GM19372 (cell line): Measurements from ENCODE around the gene PDIK1L.

Experiments used
- ATAC-seq: cut with Tn5 transposase; IDR thresholded peaks from one replicate; pipeline ENCODE4 v1.9.1; 2021; ENCODE audit warnings: mild to moderate bottlenecking, low read depth, moderate library complexity; ENCODE audit not compliant: unreplicated experiment

The PDIK1L gene

DNA sequence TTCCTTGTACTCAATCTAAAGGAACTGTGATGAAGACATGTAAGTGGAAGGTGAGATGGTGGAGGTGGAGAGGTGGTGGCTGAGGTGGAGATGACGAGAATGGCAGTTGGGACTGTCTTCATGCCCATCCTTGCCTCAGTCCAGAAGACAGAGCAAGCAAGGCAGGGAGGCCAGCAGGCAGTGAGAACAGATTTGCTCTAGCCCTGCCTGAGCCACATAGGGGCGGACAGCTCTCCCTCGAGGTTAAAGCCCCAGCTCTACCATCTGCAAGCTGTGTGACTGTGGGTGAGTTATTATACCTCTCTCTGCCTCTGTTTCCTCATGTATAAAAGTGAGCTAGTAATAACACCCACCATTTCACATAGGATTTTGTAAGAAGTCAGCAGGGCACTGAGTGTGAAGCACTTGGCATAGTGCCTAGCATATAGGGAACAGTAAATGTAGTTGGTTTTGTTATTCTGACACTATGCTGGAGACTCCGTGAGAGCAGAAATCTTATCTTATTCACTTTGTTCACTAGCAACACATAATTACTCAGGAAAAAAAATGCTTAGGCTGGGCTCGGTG, 42.4 kb downstream of the PDIK1L start:
- ATAC-seq: no peak

DNA sequence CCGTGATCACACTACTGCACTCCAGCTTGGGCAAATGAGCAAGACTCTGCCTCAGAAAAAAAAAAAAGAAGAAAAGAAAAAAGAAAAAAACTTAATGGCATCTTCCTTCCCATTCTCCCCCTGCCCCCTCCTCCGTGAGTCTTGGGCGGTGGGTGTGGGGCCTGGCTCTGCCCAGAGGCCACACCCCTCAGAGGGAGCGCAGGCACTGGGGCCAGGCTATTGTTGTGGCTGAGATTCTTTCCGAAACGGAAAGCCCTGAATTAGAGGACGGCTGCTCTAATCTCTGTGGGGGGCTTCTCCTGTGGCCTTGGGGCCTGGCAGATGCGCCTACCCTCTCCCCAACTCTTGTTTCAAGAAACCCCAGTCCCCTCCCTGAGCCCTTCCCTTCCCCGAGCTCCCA, 43.1 kb downstream of the PDIK1L start:
- ATAC-seq: no peak

DNA sequence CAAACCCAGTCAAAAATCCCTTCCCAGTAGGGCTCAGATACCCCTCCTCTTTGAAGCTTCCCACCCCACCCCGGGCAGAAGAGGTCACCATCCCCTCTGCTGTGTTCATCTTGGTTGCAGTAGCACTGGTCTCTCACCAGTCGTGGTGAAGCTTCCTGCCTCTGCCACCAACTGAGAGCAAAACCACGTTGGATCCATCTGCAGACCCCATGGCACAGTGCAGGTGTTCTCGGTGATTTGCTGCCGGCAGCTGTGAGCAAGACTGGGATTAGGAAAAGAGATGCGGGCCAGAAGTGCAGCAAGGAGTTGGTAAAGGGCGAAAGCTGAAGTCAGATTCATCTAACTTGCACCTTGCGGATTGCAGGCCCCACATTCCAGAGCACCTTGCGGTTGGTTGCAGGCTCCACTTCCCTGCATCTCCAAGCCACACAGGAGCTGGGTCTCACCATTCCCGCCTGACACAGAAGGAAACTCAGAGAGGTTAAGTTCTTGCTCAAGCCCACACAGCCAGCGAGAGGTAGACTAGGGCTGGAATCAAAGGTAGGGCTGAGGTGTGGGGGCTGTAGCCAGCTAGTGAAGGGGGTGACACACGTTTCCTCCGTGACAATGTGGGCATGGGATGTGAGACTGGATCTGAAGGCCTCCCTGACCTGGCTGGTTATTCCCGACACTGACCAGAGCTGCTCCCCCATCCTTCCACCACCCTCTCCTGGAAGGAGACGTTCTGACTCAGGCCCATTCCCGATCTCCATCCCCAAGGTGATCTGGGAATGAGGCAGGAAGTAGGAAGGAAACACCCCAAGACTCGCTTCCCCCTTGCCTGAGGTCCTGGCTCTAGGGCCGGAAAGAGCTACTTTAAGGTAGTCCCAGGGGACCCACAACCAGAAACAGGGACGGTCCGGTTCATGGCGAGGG, 44.0 kb downstream of the PDIK1L start:
- ATAC-seq: no peak

DNA sequence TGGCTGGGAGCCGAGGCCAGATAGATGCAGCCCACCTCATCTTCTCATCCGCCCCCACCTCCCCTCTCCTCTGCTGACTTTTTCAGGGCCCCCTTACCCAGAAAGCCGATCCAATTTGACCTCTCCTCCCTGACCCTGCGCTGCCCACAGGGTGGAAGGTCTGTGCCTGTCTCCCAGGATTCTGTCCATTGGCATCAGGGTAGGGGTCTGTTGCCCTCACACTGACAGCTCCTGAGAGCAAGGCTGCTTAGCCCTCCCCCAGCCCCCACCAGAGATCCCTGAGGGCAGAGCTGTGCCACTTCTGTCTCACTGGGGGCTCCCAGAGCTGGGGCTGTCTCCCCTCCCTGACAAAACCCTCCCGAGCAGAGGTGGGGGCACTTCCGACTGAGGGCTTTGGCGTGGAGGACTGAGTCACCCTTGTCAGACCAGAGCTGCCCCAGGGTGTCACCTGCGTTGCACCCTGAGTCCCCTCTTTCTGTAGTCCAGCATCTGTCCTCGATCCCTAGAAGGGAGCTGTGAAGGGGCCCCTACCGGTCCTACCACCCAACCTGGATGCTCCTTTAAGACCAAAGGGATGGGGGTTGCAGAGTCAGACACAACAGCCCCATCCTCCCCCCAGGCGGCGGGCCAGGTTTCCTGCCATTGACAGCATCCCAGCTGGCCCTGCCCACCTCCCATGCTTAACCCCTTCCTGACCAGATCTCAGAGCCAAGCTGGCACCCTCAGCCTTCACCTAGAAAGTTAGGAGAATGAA, 44.8 kb downstream of the PDIK1L start:
- ATAC-seq: no peak

DNA sequence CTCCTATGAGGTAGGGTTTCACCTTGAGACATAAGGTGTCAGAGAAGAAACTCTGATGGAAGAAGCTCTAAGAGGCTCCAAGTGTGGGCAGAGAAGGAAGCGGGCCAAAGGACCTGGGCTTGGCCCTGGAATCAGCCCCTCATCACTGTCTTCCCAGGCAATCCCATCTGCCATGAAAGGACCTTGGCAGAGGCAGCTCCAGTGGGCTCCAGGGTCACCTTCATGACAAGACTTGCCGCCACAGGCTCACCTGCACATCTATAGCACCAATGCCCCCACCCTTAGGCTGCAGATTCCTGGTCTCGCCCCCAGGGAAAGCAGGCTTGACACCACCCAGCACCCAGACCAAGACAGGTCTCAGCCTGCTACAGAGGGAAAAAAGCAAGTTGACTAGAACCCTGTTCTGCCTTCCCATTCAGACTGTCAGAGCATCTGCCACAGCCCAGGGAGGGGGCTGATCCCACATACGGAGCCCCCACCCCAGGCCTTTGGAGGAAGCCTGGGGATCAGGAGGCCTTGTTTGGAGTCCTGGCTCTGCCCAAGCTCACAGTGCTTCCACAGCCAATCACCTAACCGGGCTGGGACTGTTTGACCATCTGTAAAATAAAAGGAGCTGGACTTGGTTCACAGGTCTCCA, 46.8 kb downstream of the PDIK1L start:
- ATAC-seq: no peak

DNA sequence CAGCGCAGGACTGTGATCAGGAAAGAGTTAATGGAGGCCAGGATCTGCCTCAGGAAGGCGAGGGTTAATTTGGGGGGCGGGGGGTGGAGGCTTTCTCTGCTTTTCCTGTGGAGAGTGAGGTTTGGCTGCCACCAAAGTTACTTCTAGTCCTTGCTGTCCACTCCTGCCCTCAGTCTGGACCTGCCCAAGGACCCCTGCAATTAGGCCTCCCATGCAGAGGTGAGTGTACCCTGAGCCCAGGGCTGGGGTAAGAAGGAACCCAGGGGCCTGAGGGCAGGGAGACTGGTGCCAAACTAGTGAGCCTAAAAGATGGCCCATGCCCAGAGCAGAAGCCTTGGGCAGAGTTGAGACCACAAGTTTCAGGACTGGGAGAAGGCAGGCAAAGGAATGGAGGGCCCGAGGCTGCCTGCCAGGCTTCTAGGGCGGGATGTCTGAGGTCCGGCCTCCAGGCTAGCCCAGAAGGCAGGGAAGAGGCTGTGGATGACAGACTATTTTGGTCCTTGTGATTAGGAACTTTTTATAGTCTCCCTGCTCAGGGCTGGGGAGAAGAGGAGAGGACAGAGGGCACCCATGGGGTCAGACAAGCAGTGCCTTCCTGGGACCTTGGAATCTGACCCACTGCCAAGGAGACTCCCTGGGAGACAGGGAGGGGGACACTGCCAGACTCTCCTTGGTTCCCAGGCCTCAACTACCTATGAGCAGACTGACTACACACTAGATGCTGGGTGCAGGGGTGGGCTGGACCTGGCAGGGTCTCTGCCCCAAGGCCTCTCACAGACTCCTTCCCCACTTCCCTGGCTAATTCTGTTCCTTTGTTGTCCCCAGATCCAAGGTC, 47.5 kb downstream of the PDIK1L start, which contains the start of gene FAM110D:
Gene FAM110D, plus strand, starts transcription at position 172 of the 835 bp plus-strand sequence. CDS start 2,213 bp downstream, outside the sequence.
- ATAC-seq: no peak

DNA sequence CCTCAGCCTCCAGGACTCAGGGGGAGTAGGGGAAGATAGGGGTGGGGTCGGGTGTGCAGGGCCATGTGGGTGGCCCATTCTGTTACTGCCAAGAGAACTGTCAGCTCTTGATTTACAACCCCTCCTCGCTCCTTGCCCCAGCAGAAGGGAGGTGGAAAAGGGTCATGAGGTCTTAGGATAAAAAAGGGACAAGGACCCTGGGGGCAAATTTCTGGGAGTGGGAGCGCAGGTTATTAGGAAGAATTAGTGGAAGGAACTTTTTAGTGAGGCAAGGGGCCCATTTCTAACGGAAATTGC, 48.1 kb downstream of the PDIK1L start:
- no peak for ATAC-seq

DNA sequence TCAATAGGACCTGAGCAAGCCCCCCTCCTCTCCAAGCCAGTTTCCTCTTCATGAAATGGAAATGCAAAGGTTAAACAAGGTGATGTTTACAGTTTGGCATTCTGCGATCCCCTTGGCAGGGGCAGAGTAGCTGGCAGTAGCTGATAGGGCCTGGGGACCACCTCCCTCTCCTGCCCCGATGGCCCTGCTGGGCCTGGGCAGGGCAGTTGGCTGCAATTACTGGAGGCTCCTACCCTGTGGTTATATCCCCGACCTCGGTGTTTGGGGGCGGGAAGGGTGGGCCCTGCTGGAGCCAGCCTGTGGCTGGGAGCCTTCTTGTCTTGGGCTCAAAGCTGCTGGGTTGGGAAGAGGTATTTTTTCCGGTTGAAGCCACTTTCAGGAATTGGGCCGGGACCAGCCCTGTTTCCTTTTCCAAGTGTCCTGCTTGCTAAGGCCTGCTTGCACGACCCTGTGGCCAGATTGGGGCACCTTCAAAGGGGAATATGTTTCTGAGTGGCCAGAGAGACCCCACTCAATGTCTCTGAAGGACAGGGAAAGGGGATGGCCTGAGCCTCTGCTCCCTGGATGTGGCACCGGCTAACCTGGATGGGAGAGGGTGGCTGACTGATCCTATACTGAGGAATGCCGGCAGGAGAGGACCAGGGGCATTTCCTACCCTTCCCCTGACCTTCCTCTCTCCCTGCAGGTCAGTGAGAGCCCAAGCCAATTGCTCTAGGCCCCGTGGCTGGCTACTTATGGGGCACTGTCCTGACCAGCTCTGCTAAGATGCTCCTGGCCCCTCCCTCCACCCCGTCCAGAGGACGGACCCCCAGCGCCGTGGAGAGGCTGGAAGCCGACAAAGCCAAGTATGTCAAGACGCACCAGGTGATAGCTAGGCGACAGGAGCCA, 49.1 kb downstream of the PDIK1L start:
- ATAC-seq: no peak

DNA sequence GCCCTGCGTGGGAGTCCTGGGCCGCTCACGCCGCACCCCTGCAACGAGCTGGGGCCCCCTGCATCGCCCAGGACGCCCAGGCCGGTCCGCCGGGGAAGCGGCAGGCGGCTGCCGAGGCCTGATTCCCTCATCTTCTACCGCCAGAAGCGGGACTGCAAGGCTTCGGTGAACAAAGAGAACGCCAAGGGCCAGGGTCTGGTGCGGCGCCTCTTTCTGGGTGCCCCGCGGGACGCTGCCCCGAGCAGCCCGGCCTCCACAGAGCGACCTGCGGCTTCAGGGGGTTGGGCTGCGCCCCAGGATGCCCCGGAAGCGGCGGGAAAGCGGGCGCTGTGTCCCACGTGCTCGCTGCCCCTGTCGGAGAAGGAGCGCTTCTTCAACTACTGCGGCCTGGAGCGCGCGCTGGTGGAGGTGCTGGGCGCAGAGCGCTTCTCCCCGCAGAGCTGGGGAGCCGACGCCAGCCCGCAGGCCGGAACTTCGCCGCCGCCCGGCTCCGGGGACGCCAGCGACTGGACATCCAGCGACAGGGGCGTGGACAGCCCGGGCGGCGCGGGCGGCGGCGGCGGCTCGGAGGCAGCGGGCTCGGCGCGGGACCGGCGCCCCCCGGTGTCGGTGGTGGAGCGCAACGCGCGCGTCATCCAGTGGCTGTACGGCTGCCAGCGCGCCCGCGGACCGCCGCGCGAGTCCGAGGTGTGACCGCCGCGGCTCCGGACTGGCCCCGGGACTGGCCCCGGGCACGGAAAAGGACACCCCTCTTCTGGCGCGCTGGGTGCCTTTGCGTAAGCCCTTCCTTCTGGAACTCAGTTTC, 50.0 kb downstream of the PDIK1L start:
- no peak for ATAC-seq

DNA sequence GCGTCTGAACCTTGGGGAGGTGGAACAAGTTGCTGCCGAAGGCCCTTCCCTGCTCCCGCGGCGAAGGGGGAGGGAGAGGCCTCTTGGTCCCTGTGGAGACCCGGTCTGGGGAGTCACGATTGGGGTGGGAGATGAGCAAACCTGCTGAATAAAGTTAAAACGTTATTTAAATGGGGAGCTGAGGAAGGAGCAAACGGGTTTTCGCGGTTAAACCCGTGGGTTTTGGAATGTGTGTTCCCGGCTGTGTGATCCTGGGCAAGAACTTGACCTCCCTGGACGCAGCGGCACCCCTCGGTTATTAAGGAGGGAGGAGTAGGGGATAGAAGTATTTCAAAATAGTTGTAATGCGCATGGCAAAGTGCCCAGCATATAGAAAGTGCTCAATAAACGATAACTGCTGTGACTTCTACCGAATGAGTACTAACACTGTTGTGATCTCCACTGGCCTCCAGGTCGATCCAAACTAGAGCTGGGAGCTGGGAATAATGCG, 50.6 kb downstream of the PDIK1L start:
- ATAC-seq: no peak

DNA sequence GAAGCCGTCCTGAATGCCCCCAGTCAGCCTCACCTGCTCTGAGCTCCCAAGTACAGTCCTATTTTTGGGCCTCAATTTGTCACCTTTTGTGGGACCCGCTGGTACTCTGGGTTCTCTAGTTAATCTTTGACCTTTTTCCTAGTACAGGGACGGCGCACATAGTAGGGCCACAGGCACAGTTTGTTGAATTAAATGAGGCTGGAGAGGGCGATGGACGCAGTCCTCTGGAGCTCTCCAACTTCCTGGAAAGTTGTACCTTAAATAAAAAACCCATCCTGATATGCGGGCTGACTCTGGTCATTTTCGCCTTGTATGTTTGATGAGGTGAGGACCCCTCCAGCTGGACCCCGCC, 52.0 kb downstream of the PDIK1L start:
- no peak for ATAC-seq

DNA sequence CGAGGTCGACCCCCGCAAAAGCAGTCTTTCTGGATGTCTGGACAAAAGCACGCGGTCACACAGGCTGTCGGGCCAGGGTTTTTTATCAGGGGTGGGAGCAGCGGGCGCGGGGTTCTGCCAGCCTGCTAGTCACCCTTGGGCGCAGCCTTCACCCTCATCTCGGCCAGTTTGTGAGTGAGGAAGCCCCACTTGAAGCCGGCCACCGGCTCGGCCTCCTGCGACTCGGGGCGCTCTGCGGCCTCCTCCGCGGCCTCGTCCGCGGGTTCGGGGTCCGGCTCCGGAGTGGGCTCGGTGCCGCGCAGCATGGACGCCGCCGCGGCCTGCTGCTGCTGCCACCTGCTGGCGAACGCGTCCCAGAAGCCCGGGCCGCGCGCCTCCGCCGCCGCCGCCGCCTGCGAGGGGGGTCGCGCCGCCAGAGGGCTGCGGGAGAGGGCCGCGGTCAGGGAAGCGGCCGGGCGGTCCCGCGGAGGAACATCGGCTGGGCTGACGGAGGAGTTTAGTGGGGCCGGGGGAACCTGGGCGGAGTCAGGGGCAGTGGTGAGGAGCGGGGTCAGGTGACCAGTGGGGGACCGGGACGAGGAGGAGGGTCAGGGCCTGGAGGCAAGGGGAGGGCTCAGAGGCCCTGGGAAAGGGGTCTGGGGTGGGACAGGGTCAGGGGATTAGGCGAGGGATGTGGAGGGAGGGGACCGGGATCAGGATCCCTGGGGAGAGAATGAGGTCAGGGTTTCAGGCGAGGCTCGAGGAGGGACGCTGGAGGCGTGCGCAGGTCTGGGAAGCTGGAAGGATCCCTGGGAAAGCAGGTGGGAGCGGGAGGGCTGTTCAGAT, 52.6 kb downstream of the PDIK1L start:
- ATAC-seq: no peak

DNA sequence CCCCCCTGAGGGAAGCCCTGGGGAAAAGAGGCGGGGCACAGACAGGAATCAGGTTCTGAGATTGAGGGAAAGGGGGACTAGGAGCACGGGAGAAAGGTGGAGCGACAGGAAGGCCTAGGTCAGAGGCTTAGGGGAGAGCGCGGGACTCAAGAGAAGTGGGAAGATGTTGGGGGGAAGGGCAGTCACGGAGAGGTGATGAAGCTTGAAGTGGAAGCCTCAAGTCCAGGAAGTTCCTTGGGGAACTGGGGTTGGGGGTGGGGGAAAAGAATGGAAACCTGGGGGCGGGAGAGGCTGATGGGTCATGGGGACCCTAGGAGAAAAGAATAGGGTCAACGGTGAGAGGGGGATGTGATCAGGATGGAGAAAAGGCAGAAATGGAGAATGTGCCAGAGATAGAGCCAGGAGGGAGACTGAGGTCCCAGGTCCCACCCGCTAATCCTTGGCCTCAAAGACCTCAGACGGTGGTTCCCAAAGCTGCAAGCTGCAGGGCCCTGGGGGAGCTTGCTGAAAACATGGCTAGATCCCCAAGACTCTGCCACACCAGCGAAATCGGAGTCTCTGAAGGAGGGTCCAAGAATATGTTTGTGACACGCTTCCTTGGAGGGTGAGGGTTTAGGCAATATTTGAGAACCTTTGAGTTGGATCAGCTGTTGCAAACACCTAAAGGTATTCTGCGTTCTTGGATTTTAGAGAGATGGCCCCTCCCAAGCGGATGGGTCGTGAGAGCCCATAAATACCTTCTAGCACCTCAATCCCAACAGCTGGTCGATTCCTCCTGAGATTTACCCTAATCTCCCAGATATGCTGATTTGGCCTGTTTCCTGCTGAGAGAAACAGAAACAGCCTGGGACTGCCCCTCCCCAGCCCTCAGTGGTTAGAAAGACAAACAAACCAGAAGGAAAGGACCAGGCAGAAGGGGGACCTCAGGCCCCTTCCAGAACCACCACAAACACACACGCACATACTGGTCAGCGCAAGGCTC, 53.5 kb downstream of the PDIK1L start:
- ATAC-seq: no peak

DNA sequence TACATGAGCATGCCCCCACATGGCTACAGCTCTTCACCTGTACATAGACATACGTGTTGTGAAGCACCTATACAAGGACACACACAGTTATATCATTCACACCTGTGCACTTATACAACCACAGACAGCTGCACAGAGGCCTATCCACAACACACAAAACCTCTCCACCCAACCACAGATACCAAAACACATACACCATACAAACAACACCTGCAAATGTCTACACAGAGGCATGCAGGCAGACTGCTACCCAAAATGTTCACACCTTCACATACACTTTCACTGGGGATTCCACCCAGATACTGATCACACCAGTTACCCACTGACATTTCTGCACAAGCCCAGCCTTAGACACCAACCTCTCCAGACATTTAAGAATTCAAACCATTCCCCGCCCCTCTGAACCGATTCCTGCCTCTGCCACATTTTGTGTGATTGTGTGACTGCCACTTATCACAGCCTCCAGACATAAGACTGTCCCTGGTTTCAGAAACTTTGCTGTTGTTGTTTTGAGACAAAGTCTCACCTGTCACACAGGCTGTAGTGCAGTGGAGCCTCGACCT, 55.2 kb downstream of the PDIK1L start:
- ATAC-seq: no peak

DNA sequence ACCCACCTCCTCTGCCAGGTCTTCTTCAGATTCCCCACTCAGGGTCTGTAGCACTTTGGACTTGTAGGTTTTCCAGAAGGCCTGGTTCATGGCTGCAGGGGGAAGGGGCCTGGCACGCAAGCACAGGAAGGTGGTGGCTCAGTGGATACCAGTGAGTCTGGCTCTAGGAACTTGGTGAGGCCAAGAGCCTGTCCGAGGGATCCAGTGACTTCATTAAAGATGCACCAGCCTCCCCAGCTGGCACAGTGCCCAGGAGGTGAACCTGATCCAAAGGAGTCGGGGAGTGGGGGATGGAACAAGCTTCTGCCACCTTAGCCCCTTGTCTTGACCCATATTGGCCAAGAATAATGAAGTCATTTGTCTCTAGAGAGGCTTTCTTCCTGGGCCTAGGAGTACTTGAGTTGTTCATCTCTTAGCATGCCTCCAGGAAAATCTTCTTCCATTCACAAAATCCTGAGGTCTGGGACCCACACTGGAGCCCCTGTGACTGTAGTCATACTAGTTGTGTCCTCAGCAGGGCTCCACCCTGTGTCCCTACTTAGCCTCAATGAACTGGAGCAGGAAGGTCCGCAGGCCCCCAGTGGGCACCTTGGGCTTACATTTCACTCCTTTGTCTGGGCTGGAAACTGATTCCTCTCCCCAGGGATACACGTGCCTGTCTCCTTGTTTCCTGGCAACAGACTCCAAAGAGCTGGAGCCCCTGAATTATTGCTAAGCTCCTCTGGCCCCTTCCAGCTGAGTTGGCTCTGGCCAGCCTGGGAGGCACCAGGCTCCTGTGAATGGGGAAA, 57.0 kb downstream of the PDIK1L start, which contains the start of gene C1orf232:
Gene C1orf232, minus strand, starts transcription at position 554 of the 788 bp plus-strand sequence. Its CDS starts 464 bp downstream, at position 90.
- ATAC-seq: no peak
